NCI-H524 treated with DMSO at 0.1 percent for 48 hours (cell line): Measurements from ENCODE around the gene ASPHD1.

ENCODE experiments used
- DNase-seq: peaks from one replicate; lab custom pipeline; 2025; lab: John Stamatoyannopoulos, UW

The ASPHD1 gene

GRCh38 chr16:29943846-29944799, 43.8 kb downstream of the ASPHD1 start:
- DNase-seq = peak; percentile 22

- DNase-seq = no peak
These were observed 47.6 kb downstream of the ASPHD1 start for GRCh38 chr16:29947897-29948296.

GRCh38 chr16:29950806-29951461, 50.6 kb downstream of the ASPHD1 start:
- no peak for DNase-seq

DNA sequence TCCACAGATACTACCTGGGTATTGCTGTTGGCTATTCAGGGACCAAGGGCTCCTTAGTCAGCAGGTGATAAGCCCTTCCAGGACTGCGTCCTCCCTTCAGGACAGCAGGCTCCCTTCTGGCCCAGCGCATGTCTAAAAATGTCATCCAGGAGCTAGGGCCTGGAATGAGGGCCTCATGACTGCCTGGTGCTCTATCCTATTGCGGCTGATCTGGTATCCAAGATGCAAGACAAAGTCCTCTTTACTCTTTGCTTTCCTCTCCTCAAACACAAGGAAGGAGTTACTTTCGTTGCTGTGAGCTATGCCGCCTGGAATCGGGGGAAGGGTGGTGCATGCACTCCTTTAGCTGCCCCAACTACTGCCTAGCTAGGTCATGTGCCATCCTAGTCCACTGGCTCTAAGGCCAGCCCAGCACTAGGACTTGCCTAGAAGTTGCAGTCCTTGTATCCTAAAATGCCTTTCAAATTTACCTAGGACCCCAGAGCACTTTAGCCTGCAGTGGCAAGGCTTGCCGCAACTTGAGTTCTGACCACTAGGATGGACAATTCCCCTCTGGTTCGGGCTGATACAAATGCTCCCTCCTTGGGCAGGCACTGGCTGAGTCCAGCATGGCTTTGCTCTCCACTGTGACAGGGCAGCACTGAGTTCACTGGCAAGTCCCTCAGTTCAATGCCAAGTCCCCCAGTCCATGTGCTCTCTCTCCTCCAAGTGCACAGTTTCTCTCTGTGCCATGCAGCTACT, 51.5 kb downstream of the ASPHD1 start:
- DNase-seq = no peak
